ENCODE measurements around the gene ZNF654. TPM values are rescaled to one million over a fixed set of nuclear protein-coding genes. Genes with fewer than 3 reads are reported as not detected.

Gene ZNF654
- total RNA-seq, 2 experiments from 2014 or later: 6.5 to 7.6 TPM

DNA sequence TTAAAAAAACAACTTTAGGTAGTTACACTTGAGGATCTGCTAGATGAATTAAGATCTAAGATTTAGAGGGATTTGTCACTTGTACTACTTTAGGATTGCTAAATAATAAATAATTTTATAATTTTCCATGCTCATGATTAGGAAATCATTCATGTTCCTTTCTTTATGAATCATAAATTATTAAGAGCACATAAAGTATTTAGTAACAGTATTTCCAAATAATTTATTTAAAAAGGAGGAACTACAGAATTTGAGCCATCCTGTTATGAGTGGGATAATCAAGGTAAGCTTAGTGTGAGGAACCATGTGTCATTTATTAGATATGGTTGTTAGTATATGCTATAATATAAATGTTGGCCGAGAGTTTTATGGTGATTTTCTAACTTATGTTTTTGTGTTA is 53.2 kb downstream of the ZNF654 start:
- ChIA-PET POLR2A (interaction anchor here (1.6 kb wide), 1 partner anchor 54 kb away, joined by 7 read pairs; the partner anchor contains the start of genes CGGBP1 and ZNF654), CTCF (interaction anchor here (0.9 to 2.3 kb wide), 3 partner anchors 35 to 852 kb away, joined by 3 to 9 read pairs (median 3); no protein-coding TSS in a partner anchor)
- Histone ChIP-seq H3K4me1 (ENCODE audit: insufficient read depth, low read length) (no peaks in the 10 kb centered on the region), H3K36me3 (ENCODE audit: insufficient read depth, low read length) (peaks cover 24% of the 10 kb centered on the region), H3K27ac (ENCODE audit: low read depth in 1 of 2, low read length in 2 of 2) (no peak overlapping the region), H3K27me3 (ENCODE audit: control insufficient read depth in 1 of 2, insufficient read depth in 2 of 2, low read length in 2 of 2) (no peaks in the 10 kb centered on the region), H3K9me3 (ENCODE audit: control insufficient read depth in 1 of 2, insufficient read depth in 1 of 2, low read length in 2 of 2) (no peaks in the 10 kb centered on the region), H3K4me3 (ENCODE audit: low read length) (no peak overlapping the region)
- H3K36me3 Mint-ChIP-seq (ENCODE audit: low read depth): peaks cover 39% of the 10 kb centered on the region
- intact Hi-C loops (cut with DNase I, micrococcal nuclease): loop anchor here (5.0 to 10.0 kb wide), 4 partner anchors 55 to 340 kb away; partner anchors contain the start of genes CGGBP1 (in 1 of the 2) and ZNF654 (in 1 of the 2)
- TF ChIP-seq, protein P1, sequence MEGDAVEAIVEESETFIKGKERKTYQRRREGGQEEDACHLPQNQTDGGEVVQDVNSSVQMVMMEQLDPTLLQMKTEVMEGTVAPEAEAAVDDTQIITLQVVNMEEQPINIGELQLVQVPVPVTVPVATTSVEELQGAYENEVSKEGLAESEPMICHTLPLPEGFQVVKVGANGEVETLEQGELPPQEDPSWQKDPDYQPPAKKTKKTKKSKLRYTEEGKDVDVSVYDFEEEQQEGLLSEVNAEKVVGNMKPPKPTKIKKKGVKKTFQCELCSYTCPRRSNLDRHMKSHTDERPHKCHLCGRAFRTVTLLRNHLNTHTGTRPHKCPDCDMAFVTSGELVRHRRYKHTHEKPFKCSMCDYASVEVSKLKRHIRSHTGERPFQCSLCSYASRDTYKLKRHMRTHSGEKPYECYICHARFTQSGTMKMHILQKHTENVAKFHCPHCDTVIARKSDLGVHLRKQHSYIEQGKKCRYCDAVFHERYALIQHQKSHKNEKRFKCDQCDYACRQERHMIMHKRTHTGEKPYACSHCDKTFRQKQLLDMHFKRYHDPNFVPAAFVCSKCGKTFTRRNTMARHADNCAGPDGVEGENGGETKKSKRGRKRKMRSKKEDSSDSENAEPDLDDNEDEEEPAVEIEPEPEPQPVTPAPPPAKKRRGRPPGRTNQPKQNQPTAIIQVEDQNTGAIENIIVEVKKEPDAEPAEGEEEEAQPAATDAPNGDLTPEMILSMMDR (IDR thresholded peaks at IDR 0.05): no peak
- no peaks in the 10 kb centered on the region for H3K9me3 Mint-ChIP-seq
- ATAC-seq (ENCODE audit: poor library complexity) (no peak), DNase-seq (no peak)
- peaks cover 24% of the 10 kb centered on the region for H3K4me1 Mint-ChIP-seq (ENCODE audit: low read depth)
- no peak overlapping the region for H3K4me3 Mint-ChIP-seq
- H3K27ac Mint-ChIP-seq: no peak overlapping the region
- H3K27me3 Mint-ChIP-seq: no peaks in the 10 kb centered on the region

DNA sequence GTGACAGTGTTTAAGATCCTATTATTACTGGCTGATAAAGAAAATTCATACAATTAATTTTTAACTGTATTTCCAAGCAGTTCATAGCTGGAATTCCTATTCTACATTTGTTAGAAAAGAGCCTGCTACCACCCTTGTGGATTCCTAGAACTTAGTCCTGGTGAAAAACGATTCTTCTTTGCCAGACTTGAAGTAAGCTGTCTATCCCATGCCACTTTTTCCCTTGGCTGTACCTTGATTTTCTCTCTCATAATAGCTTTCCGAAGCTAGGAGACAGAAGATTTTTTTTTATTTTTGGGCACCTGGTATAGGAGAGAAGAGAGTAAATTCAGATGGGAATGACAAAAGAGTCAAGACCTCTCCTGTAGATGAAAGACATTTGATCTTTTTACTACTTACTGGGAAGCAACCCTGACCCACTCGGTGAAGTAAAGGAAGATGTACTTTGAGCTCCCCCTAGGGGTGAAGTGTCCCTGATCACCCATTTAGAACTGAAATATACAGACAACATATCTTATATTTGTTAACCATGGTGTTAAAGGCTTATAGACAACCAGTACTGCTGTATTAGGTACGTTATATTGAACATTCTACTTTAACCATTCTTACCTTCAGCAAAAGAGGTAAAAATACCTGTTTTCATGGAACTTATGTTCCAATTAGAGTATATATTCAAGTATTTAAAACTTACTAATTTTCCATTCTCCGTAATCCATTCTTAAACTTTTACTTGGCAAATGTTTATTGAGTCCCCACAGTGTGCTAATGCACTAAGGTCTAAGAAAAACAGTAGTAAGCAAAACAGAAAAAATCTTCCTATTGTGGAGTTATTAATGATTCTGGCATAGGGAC is 54.5 kb downstream of the ZNF654 start:
- no peaks in the 10 kb centered on the region for H3K9me3 ChIP-seq (ENCODE audit: control insufficient read depth in 1 of 2, insufficient read depth in 1 of 2, low read length in 2 of 2)
- TF ChIP-seq, protein P1 (IDR thresholded peaks at IDR 0.05): peak; percentile 92
- no peaks in the 10 kb centered on the region for H3K4me1 ChIP-seq (ENCODE audit: insufficient read depth, low read length)
- POLR2A ChIA-PET: interaction anchor here (1.4 to 1.6 kb wide), 2 partner anchors 36 to 55 kb away, joined by 3 to 7 read pairs; partner anchors contain the start of genes C3orf38, CGGBP1 and ZNF654
- ATAC-seq (ENCODE audit: poor library complexity) (peak; percentile 96), DNase-seq (peak in 13 of 14 experiments; percentile 4 to 84 (median 47))
- H3K36me3 Mint-ChIP-seq (ENCODE audit: low read depth): peaks cover 52% of the 10 kb centered on the region
- no peaks in the 10 kb centered on the region for H3K27me3 ChIP-seq (ENCODE audit: control insufficient read depth in 1 of 2, insufficient read depth in 2 of 2, low read length in 2 of 2)
- intact Hi-C loops (cut with DNase I, micrococcal nuclease): loop anchor here (1.0 to 10.0 kb wide), 9 partner anchors 56 to 853 kb away; partner anchors contain the start of genes CGGBP1 (in 1 of the 2) and ZNF654 (in 1 of the 2)
- H3K4me3 Mint-ChIP-seq: no peak overlapping the region
- peaks cover 27% of the 10 kb centered on the region for H3K36me3 ChIP-seq (ENCODE audit: insufficient read depth, low read length)
- H3K4me1 Mint-ChIP-seq (ENCODE audit: low read depth): peaks cover 30% of the 10 kb centered on the region
- no peak overlapping the region for H3K27ac ChIP-seq (ENCODE audit: low read depth in 1 of 2, low read length in 2 of 2)
- CTCF ChIA-PET: interaction anchor here (0.6 to 2.6 kb wide), 11 partner anchors 10 to 854 kb away, joined by 3 to 10 read pairs (median 3); partner anchors contain the start of gene C3orf38
- no peak overlapping the region for H3K4me3 ChIP-seq (ENCODE audit: low read length)
- H3K27me3 Mint-ChIP-seq: no peaks in the 10 kb centered on the region
- no peaks in the 10 kb centered on the region for H3K9me3 Mint-ChIP-seq
- H3K27ac Mint-ChIP-seq: peak overlapping the region; percentile 14

DNA sequence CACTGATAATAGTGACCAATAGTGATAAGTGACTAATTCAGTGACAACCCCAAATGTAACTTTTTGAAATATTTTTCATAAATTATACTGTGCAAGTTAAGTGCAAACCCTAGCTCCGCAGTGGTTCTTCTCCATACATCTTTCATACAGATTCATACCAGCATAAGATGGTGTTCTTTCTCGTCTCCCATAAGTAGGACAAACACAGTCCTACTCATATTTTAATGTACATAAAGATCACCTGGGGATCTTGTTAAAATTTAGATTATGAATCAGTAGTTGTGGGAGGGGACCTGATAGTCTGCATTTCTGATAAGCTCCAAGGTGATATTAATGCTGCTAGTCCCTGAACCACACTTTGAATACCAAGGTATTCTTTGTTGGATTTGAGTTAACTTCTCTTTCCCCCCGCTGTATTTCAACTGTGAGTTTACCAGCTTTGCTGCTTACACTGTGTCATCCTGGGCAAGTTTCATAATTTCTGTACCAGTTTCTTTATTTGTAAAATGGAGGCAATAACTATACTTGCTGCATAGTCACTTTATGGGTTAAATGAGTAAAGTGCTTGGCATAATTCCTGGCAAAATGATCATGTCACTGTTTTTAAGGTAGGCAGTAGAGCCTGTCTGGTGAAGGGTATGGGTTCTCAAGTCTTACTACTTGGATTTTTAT is 56.0 kb downstream of the ZNF654 start:
- ChIA-PET CTCF (interaction anchor here (2.6 kb wide), 1 partner anchor 764 kb away, joined by 10 read pairs; no protein-coding TSS in a partner anchor), POLR2A (interaction anchor here (1.1 kb wide), 1 partner anchor 35 kb away, joined by 3 read pairs; the partner anchor contains the start of gene C3orf38)
- intact Hi-C loops (cut with DNase I, micrococcal nuclease): loop anchor here (2.0 to 10.0 kb wide), 5 partner anchors 58 to 764 kb away; partner anchors contain the start of genes CGGBP1 (in 1 of the 2) and ZNF654 (in 1 of the 2)
- Mint-ChIP-seq H3K27me3 (no peaks in the 10 kb centered on the region), H3K9me3 (no peaks in the 10 kb centered on the region), H3K27ac (no peak overlapping the region), H3K4me1 (ENCODE audit: low read depth) (peaks cover 24% of the 10 kb centered on the region), H3K4me3 (no peak overlapping the region), H3K36me3 (ENCODE audit: low read depth) (peaks cover 55% of the 10 kb centered on the region)
- no peaks in the 10 kb centered on the region for H3K27me3 ChIP-seq (ENCODE audit: control insufficient read depth in 1 of 2, insufficient read depth in 2 of 2, low read length in 2 of 2)
- H3K4me1 ChIP-seq (ENCODE audit: insufficient read depth, low read length): no peaks in the 10 kb centered on the region
- DNase-seq: no peak
- TF ChIP-seq, protein P1 (IDR thresholded peaks at IDR 0.05): no peak
- peaks cover 28% of the 10 kb centered on the region for H3K36me3 ChIP-seq (ENCODE audit: insufficient read depth, low read length)
- no peak for ATAC-seq (ENCODE audit: poor library complexity)
- H3K27ac ChIP-seq (ENCODE audit: low read depth in 1 of 2, low read length in 2 of 2): no peak overlapping the region
- H3K4me3 ChIP-seq (ENCODE audit: low read length): no peak overlapping the region
- no peaks in the 10 kb centered on the region for H3K9me3 ChIP-seq (ENCODE audit: control insufficient read depth in 1 of 2, insufficient read depth in 1 of 2, low read length in 2 of 2)
